CD4-positive, alpha-beta T cell treated with Interleukin-4 for 4 hours (primary cell): Measurements from ENCODE around the gene CDK5RAP2.

Experiments
- DNase-seq: peaks from one replicate; pipeline ENCODE4 v3.0.0-alpha.2; 2020

Gene CDK5RAP2

GRCh38 chr9:120434532-120434931 is 145.4 kb downstream of the CDK5RAP2 start:
- DNase-seq = no peak

DNA sequence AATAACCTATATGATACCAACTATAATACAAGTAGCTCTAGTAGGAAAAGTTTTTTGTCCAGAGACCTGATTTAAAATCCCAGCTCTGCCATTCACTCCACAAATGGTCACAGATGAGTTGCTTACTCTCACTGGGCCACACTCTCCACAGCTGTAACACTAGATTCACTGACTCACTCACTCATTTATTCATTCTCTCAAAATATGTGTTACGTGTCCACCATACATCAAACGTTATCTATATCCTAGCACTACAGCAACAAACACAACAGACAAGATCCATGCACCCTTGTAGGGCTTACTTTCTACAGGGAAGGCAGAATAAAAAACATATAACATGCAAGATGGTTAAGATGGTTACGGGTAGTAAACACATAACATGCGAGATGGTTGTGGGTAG is 146.3 kb downstream of the CDK5RAP2 start:
- DNase-seq = no peak

- DNase-seq = no peak
These were observed 147.4 kb downstream of the CDK5RAP2 start for GRCh38 chr9:120432600-120432999.

DNA sequence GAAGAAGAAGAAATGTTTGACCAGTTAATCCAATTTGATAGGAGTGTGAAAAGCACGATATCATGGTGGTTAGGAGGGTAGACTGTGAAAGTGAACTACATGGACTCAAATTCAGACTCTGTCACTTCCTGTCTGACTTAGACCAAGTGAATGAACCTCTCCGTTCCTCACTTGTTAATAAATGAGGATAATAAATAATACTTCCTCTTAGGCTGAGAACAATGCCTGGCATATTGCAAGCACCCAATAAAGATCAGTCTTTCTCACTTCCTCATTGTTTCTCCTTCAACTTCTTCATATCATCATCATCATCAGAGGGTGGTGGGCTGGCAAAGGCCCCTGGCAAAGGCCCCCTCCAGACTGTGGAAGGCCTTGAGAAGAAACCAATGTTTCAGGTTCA is 148.7 kb downstream of the CDK5RAP2 start:
- no peak for DNase-seq

GRCh38 chr9:120424248-120424647 is 155.7 kb downstream of the CDK5RAP2 start:
- DNase-seq = no peak

DNA sequence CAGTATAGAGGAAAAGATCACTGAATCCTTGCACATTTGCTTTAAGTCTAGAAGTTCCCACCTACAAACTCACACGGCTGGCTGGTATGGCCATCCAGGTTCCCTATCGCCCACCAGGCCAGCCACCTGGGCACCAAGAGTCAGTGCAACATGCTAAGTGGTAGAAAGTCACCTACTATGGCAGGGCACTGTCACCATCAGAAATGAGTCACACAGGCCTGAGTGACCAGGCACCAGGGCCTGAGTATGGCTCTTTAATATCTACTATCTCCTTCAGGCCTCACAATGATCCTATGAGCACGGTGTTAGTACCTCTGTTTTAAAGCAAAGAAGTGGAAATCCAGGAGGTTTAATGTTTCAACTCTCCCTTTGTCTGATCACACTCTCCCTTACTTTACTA is 156.2 kb downstream of the CDK5RAP2 start:
- DNase-seq = no peak

GRCh38 chr9:120421977-120422376 is 158.0 kb downstream of the CDK5RAP2 start:
- DNase-seq = no peak

DNA sequence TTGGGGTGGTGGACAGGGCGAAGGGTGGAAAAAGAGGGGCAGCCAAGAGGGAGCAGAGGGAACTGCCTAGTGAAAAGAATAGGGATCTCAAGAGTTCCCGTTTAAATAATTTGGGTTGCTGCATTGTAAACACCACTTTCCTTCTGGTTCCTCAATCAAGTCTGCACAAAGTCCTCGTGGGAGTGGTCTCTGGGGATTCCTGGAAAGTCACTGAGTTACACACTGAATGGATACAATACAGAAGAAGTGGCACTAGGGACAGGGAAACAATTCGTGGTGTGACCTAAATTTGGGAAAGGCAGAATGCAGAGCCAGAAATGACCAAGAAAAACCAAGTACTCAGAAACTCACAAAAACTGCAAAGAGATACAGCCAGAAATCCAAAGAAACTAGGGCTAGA is 161.7 kb downstream of the CDK5RAP2 start:
- no peak for DNase-seq

DNA sequence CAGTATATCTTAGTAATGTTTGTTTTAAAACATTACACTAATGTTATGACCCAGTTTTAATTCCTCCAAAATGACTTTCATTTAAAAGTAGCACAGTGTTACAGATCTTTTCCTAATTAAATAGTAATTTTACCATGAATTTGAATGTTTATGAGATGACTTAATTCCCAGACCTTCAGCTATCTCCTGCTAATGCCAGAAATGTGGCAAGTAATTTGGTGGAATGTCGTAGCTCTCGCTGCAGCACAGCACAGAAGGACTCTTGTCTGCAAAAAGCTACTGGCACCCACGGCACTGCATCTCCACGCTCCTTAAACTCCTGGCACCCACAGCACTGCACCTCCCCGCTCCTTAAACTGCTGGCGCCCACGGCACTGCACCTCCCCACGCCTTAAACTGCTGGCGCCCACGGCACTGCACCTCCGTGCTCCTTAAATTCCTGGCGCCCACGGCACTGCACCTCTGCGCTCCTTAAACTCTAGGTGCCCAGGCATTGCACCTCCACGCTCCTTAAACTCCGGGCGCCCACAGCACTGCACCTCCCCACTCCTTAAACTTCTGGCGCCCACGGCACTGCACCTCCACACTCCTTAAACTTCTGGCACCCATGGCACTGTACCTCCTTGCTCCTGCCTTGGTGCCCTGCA is 163.1 kb downstream of the CDK5RAP2 start:
- no peak for DNase-seq

- no peak for DNase-seq
These were observed 166.6 kb downstream of the CDK5RAP2 start for GRCh38 chr9:120413121-120414048.

DNA sequence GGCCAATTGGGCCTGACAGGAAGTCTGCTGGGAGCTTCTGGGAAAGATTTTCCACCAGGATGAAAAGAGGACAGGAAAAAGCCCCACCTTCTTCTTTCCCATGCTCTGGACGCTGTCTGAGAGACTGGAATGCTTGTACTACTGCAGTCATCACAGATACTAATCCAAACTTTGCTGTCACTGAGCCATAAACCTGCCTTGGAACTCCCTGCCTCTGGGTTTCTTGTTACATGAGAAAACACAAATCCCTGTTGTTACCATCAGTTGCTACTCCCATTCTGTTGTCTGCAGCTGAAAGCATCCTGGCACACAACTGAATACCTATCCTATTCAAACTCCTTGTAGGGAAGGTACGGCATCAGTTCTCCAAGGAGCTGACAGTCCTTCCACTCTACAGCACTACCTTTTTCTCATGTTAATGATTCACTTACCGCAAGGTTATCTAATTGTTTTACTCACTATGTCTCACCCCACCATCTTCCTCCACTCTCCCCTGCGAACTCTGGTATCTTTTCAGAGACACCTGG is 167.5 kb downstream of the CDK5RAP2 start:
- DNase-seq = no peak

DNA sequence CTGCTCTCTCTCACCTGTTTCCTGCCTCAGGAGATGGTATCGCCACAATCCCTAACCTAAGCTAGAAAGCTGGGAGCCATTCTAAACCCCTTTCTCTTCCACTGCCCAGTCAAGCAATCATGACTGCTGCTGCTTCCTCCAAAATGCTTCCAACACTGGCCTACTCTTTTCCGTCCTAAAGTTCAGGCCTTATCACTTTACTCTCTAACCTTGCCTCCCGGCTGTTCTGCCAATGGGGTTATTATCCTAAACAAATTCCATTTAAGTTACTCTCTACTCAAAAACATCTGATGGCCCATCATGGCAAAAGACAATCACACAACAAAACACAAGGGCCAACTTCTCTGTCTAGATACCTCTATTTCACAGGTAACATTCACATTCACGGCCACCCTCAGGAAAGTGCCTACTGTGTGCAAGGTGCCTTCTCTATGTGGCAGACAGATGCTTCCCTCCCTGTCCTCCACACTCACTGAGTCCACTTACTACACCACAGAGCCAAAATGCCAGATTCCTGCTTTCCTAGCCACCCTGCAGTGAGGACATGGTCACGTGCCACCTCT is 168.0 kb downstream of the CDK5RAP2 start:
- no peak for DNase-seq

- no peak for DNase-seq
These were observed 169.0 kb downstream of the CDK5RAP2 start for GRCh38 chr9:120410925-120411501.

DNA sequence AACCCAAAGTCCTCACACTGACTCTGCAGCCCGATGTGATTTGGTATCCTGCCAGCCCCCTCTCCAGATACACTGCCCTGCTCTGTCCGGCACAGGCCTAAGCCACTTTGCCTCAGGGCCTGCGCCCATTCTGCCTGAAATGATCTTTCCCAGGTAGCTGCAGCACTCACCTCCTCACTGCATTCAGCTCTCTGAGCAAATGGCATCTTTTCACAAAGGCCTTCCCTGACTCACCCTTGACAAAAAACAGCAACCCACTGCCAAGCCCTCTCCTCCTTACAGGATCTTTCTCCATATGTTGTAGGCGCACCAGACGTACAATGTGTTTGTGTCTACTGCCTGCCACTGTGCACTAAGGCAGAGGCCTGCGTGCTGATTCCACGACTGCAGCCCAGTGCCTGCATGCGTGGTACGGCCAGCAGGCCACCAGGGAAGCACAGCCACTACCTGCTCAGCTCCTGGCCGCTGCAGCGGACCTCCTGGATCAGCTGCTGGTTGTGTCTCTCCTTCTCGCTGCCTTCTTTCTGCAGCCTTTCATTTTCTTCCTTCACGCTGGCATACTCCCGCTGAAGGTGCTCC is 171.2 kb downstream of the CDK5RAP2 start:
- no peak for DNase-seq

DNA sequence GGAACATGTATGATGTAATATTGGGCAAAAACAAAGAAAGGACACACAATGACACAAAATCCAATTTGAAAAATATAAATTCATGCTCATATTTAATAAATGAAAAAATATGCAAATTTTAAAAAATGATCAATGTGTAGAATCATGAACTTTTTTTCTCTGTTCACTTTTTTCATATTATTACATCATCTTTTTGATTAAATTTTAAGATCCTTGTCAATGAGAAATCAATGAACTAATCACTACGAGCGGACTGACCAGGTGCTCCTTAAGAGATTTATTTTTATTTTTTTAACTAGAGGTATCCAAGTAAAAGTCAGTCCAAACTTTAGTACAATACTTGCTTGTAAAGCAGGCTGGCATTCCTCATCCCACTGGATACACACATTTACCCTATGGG is 174.1 kb downstream of the CDK5RAP2 start:
- no peak for DNase-seq

GRCh38 chr9:120405134-120405533 is 174.8 kb downstream of the CDK5RAP2 start:
- no peak for DNase-seq

GRCh38 chr9:120403543-120403856 is 176.5 kb downstream of the CDK5RAP2 start:
- DNase-seq = no peak

DNA sequence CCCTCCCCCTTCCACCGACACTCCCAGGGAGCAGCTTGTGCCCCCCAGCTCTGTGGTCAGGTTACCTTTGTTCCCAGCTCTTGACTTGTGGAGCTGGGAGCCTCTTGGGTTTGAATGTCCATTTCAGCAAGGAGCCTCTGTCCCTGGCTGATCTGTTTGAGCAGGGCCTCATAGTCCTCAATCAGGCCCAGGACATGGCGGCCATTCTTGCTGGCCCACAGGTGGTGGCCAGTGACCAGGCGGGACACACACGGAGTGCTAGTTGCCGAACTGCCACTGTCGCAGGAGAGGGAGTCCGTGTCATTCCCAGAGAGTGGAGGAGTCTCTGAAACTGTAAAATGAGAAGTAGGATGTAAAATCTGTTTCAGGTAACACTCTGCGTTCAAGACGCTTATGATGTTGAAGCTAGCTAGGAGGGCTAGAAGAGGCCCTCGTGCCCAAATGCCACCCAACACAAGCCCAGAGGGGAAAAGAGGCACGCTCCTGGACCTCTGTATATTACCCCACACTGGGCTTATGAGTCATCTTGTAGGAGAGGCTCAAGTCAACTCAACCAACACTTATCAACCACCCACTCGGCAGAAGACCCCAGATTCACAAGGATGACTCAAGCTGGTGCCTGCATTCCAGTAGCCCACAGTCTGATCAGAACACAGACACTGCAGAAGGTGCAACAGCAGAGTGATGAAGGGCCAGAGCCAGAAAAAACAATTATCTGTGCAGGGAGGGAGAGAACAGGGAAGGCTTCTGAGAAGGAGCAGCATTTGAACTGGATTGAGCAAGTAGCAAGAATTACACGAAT is 177.0 kb downstream of the CDK5RAP2 start:
- no peak for DNase-seq

DNA sequence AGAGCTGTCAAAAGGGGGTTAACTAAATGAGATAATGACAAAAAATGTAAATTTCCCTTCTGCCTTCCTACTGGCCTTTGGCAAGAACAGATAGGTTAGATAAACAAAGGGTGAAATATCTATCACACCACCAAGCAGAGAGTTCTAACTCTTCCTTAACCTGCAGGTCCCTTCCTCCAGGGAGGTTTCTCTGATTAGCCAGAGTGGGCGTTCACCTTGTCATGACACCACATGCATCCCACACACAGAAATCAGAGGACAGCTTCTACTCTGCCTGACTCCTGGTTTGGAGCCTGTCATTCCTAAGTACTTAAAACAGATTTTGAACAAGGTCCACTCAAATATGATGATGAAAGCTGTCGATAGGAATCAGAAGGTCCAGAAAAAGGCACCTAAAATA is 180.0 kb downstream of the CDK5RAP2 start:
- no peak for DNase-seq

GRCh38 chr9:120398286-120398685 is 181.7 kb downstream of the CDK5RAP2 start:
- no peak for DNase-seq

DNA sequence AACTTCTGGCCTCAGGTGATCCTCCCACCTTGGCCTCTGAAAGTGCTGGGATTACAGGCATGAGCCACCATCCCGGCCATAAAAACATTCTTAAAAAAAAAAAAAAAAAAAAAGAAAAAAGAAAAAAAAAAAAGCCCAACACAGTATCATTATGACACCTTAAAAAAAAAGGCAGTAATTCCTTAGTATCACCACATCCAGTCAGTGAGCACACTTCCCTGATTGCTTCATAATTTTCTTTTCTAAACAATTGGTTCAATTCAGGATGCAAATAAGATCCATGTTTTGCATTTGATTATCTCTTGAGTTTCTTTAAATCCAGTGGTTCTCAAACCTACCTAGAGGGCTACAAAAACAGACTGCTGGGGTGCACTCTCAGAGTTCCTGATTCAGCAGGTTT is 182.5 kb downstream of the CDK5RAP2 start:
- no peak for DNase-seq

DNA sequence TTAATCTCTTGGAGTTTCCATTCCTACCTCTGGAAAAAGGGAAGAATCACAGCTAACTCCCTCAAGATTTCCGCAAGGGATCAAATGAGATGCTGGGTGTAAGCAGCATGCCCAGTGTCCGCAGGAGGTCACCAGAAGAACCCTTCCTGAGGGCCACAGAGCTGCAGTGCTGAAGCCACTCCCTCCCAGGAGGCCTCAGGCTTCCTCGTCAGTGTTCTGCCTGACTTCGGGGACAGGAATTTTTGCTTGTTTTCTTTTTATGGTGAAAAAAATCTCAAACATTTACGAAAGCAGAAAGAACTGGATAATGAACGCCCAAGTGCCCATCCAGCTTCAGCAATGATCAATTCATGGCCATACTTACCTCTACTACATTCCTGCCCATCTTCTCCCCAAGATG is 183.0 kb downstream of the CDK5RAP2 start:
- no peak for DNase-seq
